Measurements from ENCODE around the gene COL15A1.

GRCh38 chr9:98970532-98971041 lies 26.9 kb downstream of the COL15A1 start:
- TF ChIP-seq, protein P1, sequence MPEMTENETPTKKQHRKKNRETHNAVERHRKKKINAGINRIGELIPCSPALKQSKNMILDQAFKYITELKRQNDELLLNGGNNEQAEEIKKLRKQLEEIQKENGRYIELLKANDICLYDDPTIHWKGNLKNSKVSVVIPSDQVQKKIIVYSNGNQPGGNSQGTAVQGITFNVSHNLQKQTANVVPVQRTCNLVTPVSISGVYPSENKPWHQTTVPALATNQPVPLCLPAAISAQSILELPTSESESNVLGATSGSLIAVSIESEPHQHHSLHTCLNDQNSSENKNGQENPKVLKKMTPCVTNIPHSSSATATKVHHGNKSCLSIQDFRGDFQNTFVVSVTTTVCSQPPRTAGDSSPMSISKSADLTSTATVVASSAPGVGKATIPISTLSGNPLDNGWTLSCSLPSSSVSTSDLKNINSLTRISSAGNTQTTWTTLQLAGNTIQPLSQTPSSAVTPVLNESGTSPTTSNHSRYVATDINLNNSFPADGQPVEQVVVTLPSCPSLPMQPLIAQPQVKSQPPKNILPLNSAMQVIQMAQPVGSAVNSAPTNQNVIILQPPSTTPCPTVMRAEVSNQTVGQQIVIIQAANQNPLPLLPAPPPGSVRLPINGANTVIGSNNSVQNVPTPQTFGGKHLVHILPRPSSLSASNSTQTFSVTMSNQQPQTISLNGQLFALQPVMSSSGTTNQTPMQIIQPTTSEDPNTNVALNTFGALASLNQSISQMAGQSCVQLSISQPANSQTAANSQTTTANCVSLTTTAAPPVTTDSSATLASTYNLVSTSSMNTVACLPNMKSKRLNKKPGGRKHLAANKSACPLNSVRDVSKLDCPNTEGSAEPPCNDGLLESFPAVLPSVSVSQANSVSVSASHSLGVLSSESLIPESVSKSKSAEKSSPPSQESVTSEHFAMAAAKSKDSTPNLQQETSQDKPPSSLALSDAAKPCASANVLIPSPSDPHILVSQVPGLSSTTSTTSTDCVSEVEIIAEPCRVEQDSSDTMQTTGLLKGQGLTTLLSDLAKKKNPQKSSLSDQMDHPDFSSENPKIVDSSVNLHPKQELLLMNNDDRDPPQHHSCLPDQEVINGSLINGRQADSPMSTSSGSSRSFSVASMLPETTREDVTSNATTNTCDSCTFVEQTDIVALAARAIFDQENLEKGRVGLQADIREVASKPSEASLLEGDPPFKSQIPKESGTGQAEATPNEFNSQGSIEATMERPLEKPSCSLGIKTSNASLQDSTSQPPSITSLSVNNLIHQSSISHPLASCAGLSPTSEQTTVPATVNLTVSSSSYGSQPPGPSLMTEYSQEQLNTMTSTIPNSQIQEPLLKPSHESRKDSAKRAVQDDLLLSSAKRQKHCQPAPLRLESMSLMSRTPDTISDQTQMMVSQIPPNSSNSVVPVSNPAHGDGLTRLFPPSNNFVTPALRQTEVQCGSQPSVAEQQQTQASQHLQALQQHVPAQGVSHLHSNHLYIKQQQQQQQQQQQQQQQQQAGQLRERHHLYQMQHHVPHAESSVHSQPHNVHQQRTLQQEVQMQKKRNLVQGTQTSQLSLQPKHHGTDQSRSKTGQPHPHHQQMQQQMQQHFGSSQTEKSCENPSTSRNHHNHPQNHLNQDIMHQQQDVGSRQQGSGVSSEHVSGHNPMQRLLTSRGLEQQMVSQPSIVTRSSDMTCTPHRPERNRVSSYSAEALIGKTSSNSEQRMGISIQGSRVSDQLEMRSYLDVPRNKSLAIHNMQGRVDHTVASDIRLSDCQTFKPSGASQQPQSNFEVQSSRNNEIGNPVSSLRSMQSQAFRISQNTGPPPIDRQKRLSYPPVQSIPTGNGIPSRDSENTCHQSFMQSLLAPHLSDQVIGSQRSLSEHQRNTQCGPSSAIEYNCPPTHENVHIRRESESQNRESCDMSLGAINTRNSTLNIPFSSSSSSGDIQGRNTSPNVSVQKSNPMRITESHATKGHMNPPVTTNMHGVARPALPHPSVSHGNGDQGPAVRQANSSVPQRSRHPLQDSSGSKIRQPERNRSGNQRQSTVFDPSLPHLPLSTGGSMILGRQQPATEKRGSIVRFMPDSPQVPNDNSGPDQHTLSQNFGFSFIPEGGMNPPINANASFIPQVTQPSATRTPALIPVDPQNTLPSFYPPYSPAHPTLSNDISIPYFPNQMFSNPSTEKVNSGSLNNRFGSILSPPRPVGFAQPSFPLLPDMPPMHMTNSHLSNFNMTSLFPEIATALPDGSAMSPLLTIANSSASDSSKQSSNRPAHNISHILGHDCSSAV (CRISPR knock-in tag; IDR thresholded peaks at IDR 0.05; ENCODE audit: borderline replicate concordance) = no peak
- TF ChIP-seq NFIC (IDR thresholded peaks at IDR 0.05; ENCODE audit: low read length) (no peak), SKI (IDR thresholded peaks at IDR 0.05; ENCODE audit: partially characterized antibody) (no peak), ARNT2 (CRISPR knock-in tag; IDR thresholded peaks at IDR 0.05; ENCODE audit: low read depth) (no peak), AGO1 (IDR thresholded peaks at IDR 0.05; ENCODE audit: low read depth, low read length, poor library complexity, severe bottlenecking) (no peak), HOXA9 (CRISPR knock-in tag; IDR thresholded peaks at IDR 0.05; ENCODE audit: borderline replicate concordance) (no peak)
